ENCODE results near the gene IL3. TPM values are rescaled to one million over a fixed set of nuclear protein-coding genes. Genes with fewer than 3 reads are reported as not detected.

The IL3 gene
- total RNA-seq, 1 donor from 2014 or later = not detected

- FAIRE-seq (no peak), DNase-seq (ENCODE audit: low spot score in 2 of 2) (no peak)
Measured at GRCh38 chr5:132086277-132086794, 25.9 kb downstream of the IL3 start.

GRCh38 chr5:132087176-132087575 is 26.7 kb downstream of the IL3 start:
- FAIRE-seq (no peak), DNase-seq (ENCODE audit: low spot score in 2 of 2) (no peak)

GRCh38 chr5:132087661-132088060 is 27.2 kb downstream of the IL3 start:
- no peak for DNase-seq (ENCODE audit: low spot score in 2 of 2)
- FAIRE-seq = no peak

- DNase-seq (ENCODE audit: low spot score in 2 of 2) (no peak), FAIRE-seq (no peak)
Measured at GRCh38 chr5:132089363-132089762, 28.9 kb downstream of the IL3 start.

- no peak for FAIRE-seq
- no peak for DNase-seq (ENCODE audit: low spot score in 2 of 2)
Measured at GRCh38 chr5:132090107-132090506, 29.7 kb downstream of the IL3 start.

GRCh38 chr5:132093271-132093670 is 32.8 kb downstream of the IL3 start:
- no peak for DNase-seq (ENCODE audit: low spot score in 2 of 2)

GRCh38 chr5:132094393-132095076 is 34.1 kb downstream of the IL3 start:
- DNase-seq (ENCODE audit: low spot score in 2 of 2) (no peak), FAIRE-seq (no peak)

More at GRCh38 chr5:132093271-132093670, 32.8 kb downstream of the IL3 start:
- no peak for FAIRE-seq

- DNase-seq (ENCODE audit: low spot score in 2 of 2) = no peak
- no peak for FAIRE-seq
Measured at GRCh38 chr5:132095077-132095410, 34.6 kb downstream of the IL3 start.

GRCh38 chr5:132095424-132095972 is 35.0 kb downstream of the IL3 start:
- FAIRE-seq (no peak), DNase-seq (ENCODE audit: low spot score in 2 of 2) (no peak)

DNA sequence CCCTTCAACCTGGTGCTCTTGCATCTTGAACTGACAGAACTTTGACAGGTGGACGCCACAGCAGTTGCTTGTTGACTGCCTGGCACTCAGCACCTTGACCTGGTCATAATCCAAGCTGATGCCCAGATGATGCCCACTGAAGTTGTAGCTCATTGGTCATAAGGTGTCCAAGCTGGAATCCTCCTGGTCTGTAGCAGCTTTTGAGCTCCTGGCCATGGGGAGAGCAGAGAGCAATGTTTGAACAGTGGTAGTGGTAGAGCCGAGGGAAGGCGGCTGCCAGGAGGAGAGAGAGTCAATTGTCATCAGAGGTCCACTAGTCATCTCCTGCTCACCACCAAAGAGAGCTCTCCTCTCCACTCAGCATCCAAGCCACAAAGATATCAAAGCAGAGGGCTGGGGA is 36.4 kb downstream of the IL3 start:
- DNase-seq (ENCODE audit: low spot score in 2 of 2) = no peak
- no peak for FAIRE-seq

DNA sequence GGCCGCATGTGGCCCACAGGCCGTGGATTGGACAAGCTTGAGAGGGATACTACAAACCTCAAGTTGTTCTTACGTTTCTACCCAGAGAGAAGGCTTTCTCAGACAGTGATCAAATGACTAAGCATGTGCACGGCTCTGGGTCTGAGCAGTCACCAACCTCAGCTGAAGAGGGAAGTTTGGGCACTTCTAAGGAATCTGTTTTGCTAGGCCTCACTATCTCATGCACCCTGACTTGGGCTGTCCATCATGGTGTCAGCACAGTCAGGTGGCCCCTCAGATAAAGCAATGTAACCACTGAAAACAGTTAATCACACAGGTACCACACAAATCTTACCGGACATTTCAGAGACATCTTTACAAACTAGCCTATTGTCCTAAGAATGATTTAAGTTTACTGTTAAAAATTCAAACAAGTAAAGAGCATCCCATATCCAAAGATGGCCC is 37.7 kb downstream of the IL3 start:
- DNase-seq (ENCODE audit: low spot score in 2 of 2) (no peak), FAIRE-seq (no peak)

- FAIRE-seq = no peak
Measured at GRCh38 chr5:132098621-132099020, 38.2 kb downstream of the IL3 start.

GRCh38 chr5:132099076-132099748 is 38.8 kb downstream of the IL3 start:
- FAIRE-seq (no peak), DNase-seq (ENCODE audit: low spot score in 2 of 2) (no peak)

More at GRCh38 chr5:132098621-132099020, 38.2 kb downstream of the IL3 start:
- no peak for DNase-seq (ENCODE audit: low spot score in 2 of 2)

GRCh38 chr5:132099905-132100304 is 39.5 kb downstream of the IL3 start:
- DNase-seq (ENCODE audit: low spot score in 2 of 2) = no peak
- no peak for FAIRE-seq

DNA sequence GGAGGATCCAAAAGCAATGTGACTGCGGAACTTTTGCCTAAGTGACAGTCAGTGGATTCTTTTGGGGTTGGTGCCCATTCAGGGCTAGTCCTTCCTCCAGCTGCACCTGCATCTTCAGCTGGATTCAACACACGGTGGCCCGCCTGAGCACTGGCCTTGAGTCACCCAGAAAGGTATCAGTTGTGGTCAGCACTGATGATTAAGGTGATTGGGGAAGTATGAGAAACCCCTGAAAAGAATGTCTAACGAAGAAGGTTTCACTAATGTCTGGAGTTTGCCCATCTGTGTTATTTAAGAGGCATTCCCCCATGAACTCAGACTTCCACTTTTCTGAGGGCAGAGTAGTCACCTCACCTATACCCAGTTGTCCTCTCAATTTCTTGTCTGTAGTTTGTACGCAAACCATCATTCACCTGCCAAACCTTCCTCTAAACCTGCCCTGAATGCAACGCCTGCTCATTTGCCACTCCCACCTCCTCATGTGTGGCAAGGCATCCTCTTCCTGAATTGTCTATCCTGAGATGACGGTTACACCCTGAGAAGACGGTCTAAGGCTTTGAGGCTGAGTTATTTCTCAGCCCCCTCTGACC is 40.3 kb downstream of the IL3 start:
- no peak for FAIRE-seq
- DNase-seq (ENCODE audit: low spot score in 2 of 2) = no peak

DNA sequence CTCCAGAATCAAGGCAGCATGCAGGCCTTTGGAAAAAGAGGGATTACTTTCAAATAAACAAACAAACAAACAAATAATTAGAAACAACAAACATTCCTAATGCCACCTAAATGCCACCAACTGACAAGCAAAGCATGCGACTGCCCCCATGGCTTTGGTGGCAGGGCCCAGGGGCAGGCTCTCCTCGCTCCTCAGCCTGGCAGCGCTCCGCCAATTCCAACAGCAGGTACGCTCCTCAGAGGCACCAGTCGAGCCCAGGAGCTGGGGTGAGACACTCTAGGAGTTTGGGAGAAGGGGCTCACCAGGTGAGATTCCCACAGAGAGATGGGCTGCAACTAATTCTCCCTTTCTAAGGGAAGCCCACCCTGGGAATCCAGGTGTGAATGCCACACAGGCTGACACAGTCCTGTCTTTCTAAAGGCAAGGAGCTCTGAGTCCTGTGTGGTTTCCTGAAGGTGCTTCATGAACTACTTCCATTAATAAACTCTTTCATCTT is 41.0 kb downstream of the IL3 start:
- FAIRE-seq (no peak), DNase-seq (ENCODE audit: low spot score in 2 of 2) (no peak)

DNA sequence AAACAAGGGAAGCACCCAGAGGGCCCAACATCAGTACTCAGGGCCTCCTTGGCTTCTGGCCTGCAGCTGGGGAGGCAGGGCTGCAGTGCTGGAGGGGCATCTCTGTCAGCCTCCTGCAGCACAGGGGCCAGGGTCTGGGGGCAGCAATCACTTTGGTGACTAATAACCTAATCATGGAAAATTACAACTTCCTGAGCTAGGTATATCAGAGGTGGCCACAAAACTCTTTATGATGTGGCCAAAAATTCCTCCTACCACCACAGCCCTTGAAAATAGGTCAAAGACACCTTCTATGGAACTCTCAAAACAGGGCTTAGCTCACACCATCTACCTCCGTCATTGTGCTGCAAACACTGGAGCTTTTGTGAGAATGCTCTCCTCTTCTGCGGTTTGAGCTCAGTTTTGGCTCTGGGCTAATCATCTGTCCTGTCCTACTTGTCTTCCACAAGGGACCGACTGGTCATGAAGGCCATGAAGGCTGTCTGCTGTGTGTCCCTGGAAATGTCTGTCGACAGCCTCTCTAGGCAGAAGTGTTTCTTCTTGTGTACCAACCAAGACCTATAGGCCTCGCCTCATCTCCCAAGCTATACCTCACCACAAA is 41.7 kb downstream of the IL3 start:
- no peak for FAIRE-seq
- DNase-seq (ENCODE audit: low spot score in 2 of 2) = no peak

GRCh38 chr5:132102944-132103331 is 42.5 kb downstream of the IL3 start:
- no peak for FAIRE-seq

GRCh38 chr5:132103332-132103951 is 43.0 kb downstream of the IL3 start:
- no peak for FAIRE-seq
- DNase-seq (ENCODE audit: low spot score in 2 of 2) = peak in 1 of 2 donors; percentile 47

More at GRCh38 chr5:132102944-132103331, 42.5 kb downstream of the IL3 start:
- no peak for DNase-seq (ENCODE audit: low spot score in 2 of 2)

GRCh38 chr5:132103969-132104391 is 43.5 kb downstream of the IL3 start:
- DNase-seq (ENCODE audit: low spot score in 2 of 2) (no peak), FAIRE-seq (no peak)

Measured in frontal cortex (tissue), 4 donors.